Measurements from ENCODE around the gene MTG2. TPM values are rescaled to one million over a fixed set of nuclear protein-coding genes. Genes with fewer than 3 reads are reported as not detected.

MTG2 gene
- total RNA-seq, 1 donor from 2014 or later = 31.5 TPM

DNA sequence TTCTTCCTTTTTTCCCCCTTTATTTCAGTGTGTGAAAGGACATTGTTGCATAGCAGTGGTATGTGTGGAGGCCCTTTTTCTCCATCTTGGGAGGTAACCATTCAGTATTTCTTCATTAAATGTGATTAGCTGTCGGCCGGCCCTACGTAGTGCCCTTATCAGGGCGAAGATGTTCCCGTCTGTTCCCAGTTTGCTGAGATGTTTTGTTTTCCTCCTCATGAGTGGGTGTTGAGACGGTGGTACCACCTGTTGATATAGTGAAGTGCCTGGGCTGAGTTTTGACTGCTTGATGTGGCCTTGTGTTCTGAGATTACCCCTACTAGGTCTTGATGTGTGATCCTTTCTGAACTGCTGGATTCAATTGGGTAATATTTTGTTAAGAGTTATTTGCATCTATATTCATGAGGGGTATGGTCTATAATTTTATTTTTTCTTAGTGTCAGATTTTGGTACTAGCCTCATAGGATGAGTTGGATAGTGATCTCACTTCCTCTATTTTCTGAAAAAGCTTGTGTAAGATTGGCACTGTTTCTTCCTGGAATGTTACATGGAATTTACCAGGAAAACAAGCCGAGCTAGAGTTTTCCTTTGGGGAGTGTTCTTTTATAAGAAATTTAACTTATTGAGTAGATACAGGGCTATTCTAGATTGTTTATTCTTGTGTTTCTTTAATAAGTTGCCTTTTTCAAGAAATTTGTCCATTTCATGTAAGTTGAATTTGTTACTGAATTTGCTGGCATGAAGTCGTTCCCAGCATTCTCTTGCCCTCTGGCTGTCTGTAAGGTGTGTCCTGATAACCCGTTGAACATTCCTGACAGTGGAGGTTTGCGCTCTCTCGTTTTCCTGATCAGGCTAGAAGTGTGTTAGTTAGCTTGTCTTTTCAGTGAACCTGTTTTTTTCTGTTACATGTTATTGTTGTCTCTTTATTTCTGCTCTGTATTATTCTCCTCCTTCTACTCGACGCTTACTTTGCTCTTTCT is 4.3 kb downstream of the MTG2 start:
- Histone ChIP-seq H3K79me2 (ENCODE audit: insufficient read depth, low read length) (peaks cover 84% of the 10 kb centered on the region), H3K4me3 (ENCODE audit: insufficient read depth, low read depth, low read length) (no peak overlapping the region), H2AFZ (ENCODE audit: low read depth, low read length) (no peak overlapping the region), H3K27me3 (ENCODE audit: insufficient read depth, low read length) (no peaks in the 10 kb centered on the region), H3K4me1 (ENCODE audit: insufficient read depth, low read length) (peaks cover 12% of the 10 kb centered on the region), H3K9ac (ENCODE audit: low read length) (no peak overlapping the region), H3K27ac (ENCODE audit: low read depth, low read length) (no peak overlapping the region), H4K20me1 (ENCODE audit: insufficient read depth, low read length) (peaks cover 46% of the 10 kb centered on the region), H3K4me2 (ENCODE audit: low read length) (peak overlapping the region; percentile 20), H3K36me3 (ENCODE audit: insufficient read depth, low read length) (peaks cover 5% of the 10 kb centered on the region), H3K9me3 (ENCODE audit: insufficient read depth, low read depth, low read length) (no peaks in the 10 kb centered on the region)
- H3K9me3 Mint-ChIP-seq (ENCODE audit: unreplicated experiment) = no peaks in the 10 kb centered on the region
- H3K27me3 Mint-ChIP-seq (ENCODE audit: low read depth, unreplicated experiment) = no peaks in the 10 kb centered on the region
- DNase-seq (ENCODE audit: low read depth) = peak; percentile 27
- FAIRE-seq = no peak
- H3K4me1 Mint-ChIP-seq (ENCODE audit: low read depth, unreplicated experiment) = peaks cover 16% of the 10 kb centered on the region
- TF ChIP-seq EZH2 (IDR thresholded peaks at IDR 0.05; ENCODE audit: insufficient read depth, low read length) = no peak
- TF ChIP-seq, protein P1, sequence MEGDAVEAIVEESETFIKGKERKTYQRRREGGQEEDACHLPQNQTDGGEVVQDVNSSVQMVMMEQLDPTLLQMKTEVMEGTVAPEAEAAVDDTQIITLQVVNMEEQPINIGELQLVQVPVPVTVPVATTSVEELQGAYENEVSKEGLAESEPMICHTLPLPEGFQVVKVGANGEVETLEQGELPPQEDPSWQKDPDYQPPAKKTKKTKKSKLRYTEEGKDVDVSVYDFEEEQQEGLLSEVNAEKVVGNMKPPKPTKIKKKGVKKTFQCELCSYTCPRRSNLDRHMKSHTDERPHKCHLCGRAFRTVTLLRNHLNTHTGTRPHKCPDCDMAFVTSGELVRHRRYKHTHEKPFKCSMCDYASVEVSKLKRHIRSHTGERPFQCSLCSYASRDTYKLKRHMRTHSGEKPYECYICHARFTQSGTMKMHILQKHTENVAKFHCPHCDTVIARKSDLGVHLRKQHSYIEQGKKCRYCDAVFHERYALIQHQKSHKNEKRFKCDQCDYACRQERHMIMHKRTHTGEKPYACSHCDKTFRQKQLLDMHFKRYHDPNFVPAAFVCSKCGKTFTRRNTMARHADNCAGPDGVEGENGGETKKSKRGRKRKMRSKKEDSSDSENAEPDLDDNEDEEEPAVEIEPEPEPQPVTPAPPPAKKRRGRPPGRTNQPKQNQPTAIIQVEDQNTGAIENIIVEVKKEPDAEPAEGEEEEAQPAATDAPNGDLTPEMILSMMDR (IDR thresholded peaks at IDR 0.05; ENCODE audit: insufficient read depth, low read depth, low read length) = no peak
- H3K4me3 Mint-ChIP-seq (ENCODE audit: unreplicated experiment) = peak overlapping the region; percentile 67
- peaks cover 5% of the 10 kb centered on the region for H3K36me3 Mint-ChIP-seq (ENCODE audit: low read depth, unreplicated experiment)
- H3K27ac Mint-ChIP-seq (ENCODE audit: unreplicated experiment) = peak overlapping the region; percentile 53

DNA sequence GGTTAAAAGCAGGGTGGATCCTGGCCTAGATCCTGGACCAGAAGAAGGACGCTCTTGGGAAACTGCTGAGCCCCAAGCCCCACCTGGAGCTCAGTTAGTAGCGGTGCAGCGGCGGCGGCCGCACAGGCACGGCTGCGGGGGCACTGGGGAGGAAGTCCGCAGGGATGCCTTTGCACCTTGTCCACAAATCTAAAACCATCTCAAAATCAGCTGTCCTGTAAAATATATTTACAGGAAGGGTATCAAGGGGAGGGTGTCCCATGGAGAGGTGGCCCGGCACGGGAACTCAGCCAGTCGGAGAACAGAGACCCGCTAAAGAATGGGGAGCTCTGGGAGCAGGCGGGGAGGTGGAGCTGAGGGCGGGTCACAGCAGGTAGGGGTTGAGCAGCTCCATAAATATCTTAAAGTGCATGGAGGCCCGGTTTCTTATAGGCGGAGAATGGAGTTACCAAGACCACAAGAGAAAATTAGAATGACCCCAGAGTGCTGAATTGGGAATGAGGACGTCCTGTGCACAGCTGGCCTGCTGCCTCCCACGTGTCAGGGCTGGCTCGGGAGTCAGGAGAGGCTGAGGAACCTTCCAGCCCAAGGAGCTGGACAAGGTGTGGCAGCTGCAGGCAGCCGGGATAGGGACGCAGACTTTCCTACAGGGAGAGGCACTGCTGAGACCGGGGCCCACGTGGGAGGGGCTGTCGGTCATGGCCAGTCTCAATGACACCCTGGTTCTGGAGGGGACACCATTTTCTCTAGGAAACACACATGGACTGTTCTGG is 8.0 kb downstream of the MTG2 start:
- no peak overlapping the region for H3K4me2 ChIP-seq (ENCODE audit: low read length)
- Mint-ChIP-seq H3K4me3 (ENCODE audit: unreplicated experiment) (no peak overlapping the region), H3K36me3 (ENCODE audit: low read depth, unreplicated experiment) (peaks cover 10% of the 10 kb centered on the region), H3K27me3 (ENCODE audit: low read depth, unreplicated experiment) (no peaks in the 10 kb centered on the region), H3K27ac (ENCODE audit: unreplicated experiment) (no peak overlapping the region), H3K9me3 (ENCODE audit: unreplicated experiment) (no peaks in the 10 kb centered on the region), H3K4me1 (ENCODE audit: low read depth, unreplicated experiment) (peaks cover 11% of the 10 kb centered on the region)
- no peak for TF ChIP-seq EZH2 (IDR thresholded peaks at IDR 0.05; ENCODE audit: insufficient read depth, low read length)
- TF ChIP-seq, protein P1 (IDR thresholded peaks at IDR 0.05; ENCODE audit: insufficient read depth, low read depth, low read length) = no peak
- peaks cover 9% of the 10 kb centered on the region for H3K36me3 ChIP-seq (ENCODE audit: insufficient read depth, low read length)
- H3K27ac ChIP-seq (ENCODE audit: low read depth, low read length) = no peak overlapping the region
- H3K9me3 ChIP-seq (ENCODE audit: insufficient read depth, low read depth, low read length) = no peaks in the 10 kb centered on the region
- no peaks in the 10 kb centered on the region for H3K27me3 ChIP-seq (ENCODE audit: insufficient read depth, low read length)
- H3K9ac ChIP-seq (ENCODE audit: low read length) = no peak overlapping the region
- peaks cover 69% of the 10 kb centered on the region for H4K20me1 ChIP-seq (ENCODE audit: insufficient read depth, low read length)
- H3K79me2 ChIP-seq (ENCODE audit: insufficient read depth, low read length) = peaks cover 61% of the 10 kb centered on the region
- H3K4me1 ChIP-seq (ENCODE audit: insufficient read depth, low read length) = peaks cover 5% of the 10 kb centered on the region
- no peak for DNase-seq (ENCODE audit: low read depth)
- FAIRE-seq = no peak
- no peak overlapping the region for H3K4me3 ChIP-seq (ENCODE audit: insufficient read depth, low read depth, low read length)
- H2AFZ ChIP-seq (ENCODE audit: low read depth, low read length) = no peak overlapping the region

Data from astrocyte (in vitro differentiated cells and primary cell).